IMR-90 (cell line): ENCODE data around the gene DHFR. TPM values are rescaled to one million over a fixed set of nuclear protein-coding genes. Genes with fewer than 3 reads are reported as not detected.

ENCODE experiments used
- ATAC-seq: fragments of 200-7000 bp; cut with Tn5 transposase; 2 replicates; pipeline ENCODE4 v1.9.1; 2020; ENCODE audit warnings: low read depth, mild to moderate bottlenecking, moderate library complexity
- BruUV-seq: library from RNA; stranded (reverse); fragments of 400-500 nt; replicated peaks from 2 replicates; lab custom pipeline; 2021; lab: Mats Ljungman, UMichigan
- CTCF ChIA-PET: fragments of 300-600 bp; formaldehyde crosslinking; extraction: SDS; loops from one replicate; lab custom pipeline; 2021; ENCODE audit warnings: antibody characterized with exemption; lab: Yijun Ruan, JAX
- POLR2A ChIA-PET: fragments of 300-600 bp; sonication (Branson Sonifier 250); formaldehyde crosslinking; loops from one replicate; lab custom pipeline; 2022; ENCODE audit warnings: antibody characterized with exemption; ENCODE audit not compliant: unreplicated experiment; lab: Charles Lee
- DNase-seq: peaks from one replicate; pipeline ENCODE4 v3.0.0; 2013
- H2AFZ ChIP-seq: replicated peaks from 2 replicates; pipeline ENCODE3; 2013; ENCODE audit warnings: low read length, mild to moderate bottlenecking; ENCODE audit not compliant: poor library complexity
- H2AK5ac ChIP-seq: 2 replicates; pipeline ENCODE4 v1.6.1; 2013; ENCODE audit warnings: low read depth, low read length, inconsistent platforms
- H2AK9ac ChIP-seq: replicated peaks from 2 replicates; pipeline ENCODE3; 2013; ENCODE audit warnings: mild to moderate bottlenecking, low read depth, low read length, moderate library complexity; ENCODE audit not compliant: poor library complexity
- H2BK120ac ChIP-seq: 2 replicates; pipeline ENCODE4 v1.6.1; 2013; ENCODE audit warnings: low read depth, low read length, inconsistent platforms
- H2BK15ac ChIP-seq: 3 replicates; pipeline ENCODE4 v1.6.1; 2013; ENCODE audit warnings: low read depth, low read length, inconsistent platforms
- H2BK20ac ChIP-seq: 2 replicates; pipeline ENCODE4 v1.6.1; 2013; ENCODE audit warnings: low read depth, mild to moderate bottlenecking, inconsistent platforms, low read length, moderate library complexity
- H2BK5ac ChIP-seq: 2 replicates; pipeline ENCODE4 v1.6.1; 2013; ENCODE audit warnings: mild to moderate bottlenecking, low read depth, low read length, inconsistent platforms; ENCODE audit not compliant: poor library complexity, severe bottlenecking
- H3K14ac ChIP-seq: replicated peaks from 2 replicates; pipeline ENCODE4 v1.6.1; 2013; ENCODE audit warnings: low read depth, low read length, inconsistent platforms
- H3K18ac ChIP-seq: 2 replicates; pipeline ENCODE4 v1.6.1; 2013; ENCODE audit warnings: low read depth, low read length, control low read depth
- H3K23ac ChIP-seq: 2 replicates; pipeline ENCODE4 v1.6.1; 2013; ENCODE audit warnings: low read depth, low read length, inconsistent platforms
- H3K27ac ChIP-seq: 2 replicates; pipeline ENCODE4 v1.5.1; 2013; ENCODE audit warnings: mild to moderate bottlenecking, control low read depth, low read length; ENCODE audit not compliant: insufficient read depth
- H3K27me3 ChIP-seq: 2 replicates; pipeline ENCODE4 v1.6.1; 2013; ENCODE audit warnings: low read length; ENCODE audit not compliant: control insufficient read depth, insufficient read depth
- H3K36me3 ChIP-seq: 2 replicates; pipeline ENCODE4 v1.6.1; 2013; ENCODE audit warnings: low read length, mixed read lengths; ENCODE audit not compliant: control insufficient read depth, insufficient read depth
- H3K4ac ChIP-seq: 2 replicates; pipeline ENCODE4 v1.6.1; 2013; ENCODE audit warnings: low read depth, low read length, inconsistent platforms
- H3K4me1 ChIP-seq: 2 replicates; pipeline ENCODE4 v1.6.1; 2013; ENCODE audit warnings: low read length, mixed read lengths; ENCODE audit not compliant: control insufficient read depth, insufficient read depth
- H3K4me2 ChIP-seq: 2 replicates; pipeline ENCODE4 v1.6.1; 2013; ENCODE audit warnings: low read depth, mild to moderate bottlenecking, control low read depth, low read length, moderate library complexity
- H3K4me3 ChIP-seq: 2 replicates; pipeline ENCODE4 v1.5.1; 2013; ENCODE audit warnings: low read depth, mild to moderate bottlenecking, control low read depth, low read length, moderate library complexity; ENCODE audit not compliant: insufficient read depth
- H3K56ac ChIP-seq: 2 replicates; pipeline ENCODE4 v1.6.1; 2013; ENCODE audit warnings: low read length, inconsistent platforms; ENCODE audit not compliant: insufficient read depth; ENCODE audit errors: extremely low read depth
- H3K79me1 ChIP-seq, 2 experiments: 2 replicates each; pipeline ENCODE4 v1.6.1; 2013; ENCODE audit warnings: low read length in 2 of 2, inconsistent platforms in 1 of 2, low read depth in 1 of 2
- H3K9ac ChIP-seq: 2 replicates; pipeline ENCODE4 v1.6.1; 2013; ENCODE audit warnings: low read depth, low read length, control low read depth
- H3K9me1 ChIP-seq: 2 replicates; pipeline ENCODE4 v1.6.1; 2013; ENCODE audit warnings: low read length, inconsistent platforms; ENCODE audit not compliant: insufficient read depth
- H3K9me3 ChIP-seq: 2 replicates; pipeline ENCODE4 v1.6.1; 2013; ENCODE audit warnings: low read length; ENCODE audit not compliant: control insufficient read depth, insufficient read depth
- H4K20me1 ChIP-seq: 2 replicates; pipeline ENCODE4 v1.6.1; 2013; ENCODE audit warnings: low read length, inconsistent platforms; ENCODE audit not compliant: insufficient read depth
- H4K5ac ChIP-seq: 2 replicates; pipeline ENCODE4 v1.6.1; 2013; ENCODE audit warnings: mild to moderate bottlenecking, low read depth, low read length, control low read depth
- H4K8ac ChIP-seq, 2 experiments: 2 replicates each; pipeline ENCODE4 v1.6.1; 2013; ENCODE audit warnings: low read depth in 2 of 2, low read length in 2 of 2, control low read depth in 1 of 2, inconsistent platforms in 1 of 2
- H4K91ac ChIP-seq: 2 replicates; pipeline ENCODE4 v1.6.1; 2013; ENCODE audit warnings: low read depth, low read length, inconsistent platforms; ENCODE audit not compliant: insufficient read depth
- BHLHE40 ChIP-seq: fragments of 150-350 bp; IDR thresholded peaks from 2 replicates; pipeline ENCODE4 v1.6.1; 2016; ENCODE audit warnings: mild to moderate bottlenecking, low read depth, low read length
- CEBPB ChIP-seq: IDR thresholded peaks from 2 replicates; pipeline ENCODE4 v1.6.1; 2012; ENCODE audit warnings: low read depth, low read length, improper control_type of control experiment
- CHD1 ChIP-seq: IDR thresholded peaks from 2 replicates; pipeline ENCODE4 v1.6.1; 2012; ENCODE audit warnings: low read depth, low read length, improper control_type of control experiment
- CTCF ChIP-seq: conservative IDR thresholded peaks from 2 replicates; pipeline ENCODE4 v1.5.1; 2012; ENCODE audit warnings: mild to moderate bottlenecking, low read depth, low read length, improper control_type of control experiment
- ELK1 ChIP-seq: fragments of 150-350 bp; IDR thresholded peaks from 2 replicates; pipeline ENCODE4 v1.6.1; 2016; ENCODE audit warnings: low read depth, mild to moderate bottlenecking, low read length, moderate library complexity, borderline replicate concordance
- FOS ChIP-seq: fragments of 150-350 bp; IDR thresholded peaks from 2 replicates; pipeline ENCODE4 v1.6.1; 2016; ENCODE audit warnings: low read depth, low read length
- MAFK ChIP-seq: IDR thresholded peaks from 2 replicates; pipeline ENCODE4 v1.6.1; 2012; ENCODE audit warnings: low read depth, low read length, improper control_type of control experiment
- MAZ ChIP-seq: IDR thresholded peaks from 2 replicates; pipeline ENCODE4 v1.6.1; 2012; ENCODE audit warnings: low read depth, mild to moderate bottlenecking, low read length, improper control_type of control experiment, moderate library complexity, borderline replicate concordance
- MXI1 ChIP-seq: IDR thresholded peaks from 2 replicates; pipeline ENCODE4 v1.6.1; 2012; ENCODE audit warnings: low read depth, mild to moderate bottlenecking, low read length, moderate library complexity, borderline replicate concordance
- NFE2L2 ChIP-seq: fragments of 150-350 bp; IDR thresholded peaks from 2 replicates; pipeline ENCODE4 v1.6.1; 2016; ENCODE audit warnings: low read depth, mild to moderate bottlenecking, low read length
- POLR2A ChIP-seq: IDR thresholded peaks from 2 replicates; pipeline ENCODE4 v1.6.1; 2012; ENCODE audit warnings: mild to moderate bottlenecking, low read depth, low read length
- RAD21 ChIP-seq: IDR thresholded peaks from 2 replicates; pipeline ENCODE4 v1.6.1; 2012; ENCODE audit warnings: low read length, improper control_type of control experiment
- RCOR1 ChIP-seq: IDR thresholded peaks from 2 replicates; pipeline ENCODE4 v1.6.1; 2012; ENCODE audit warnings: mild to moderate bottlenecking, low read length, improper control_type of control experiment; ENCODE audit not compliant: insufficient replicate concordance
- RFX5 ChIP-seq: IDR thresholded peaks from 2 replicates; pipeline ENCODE4 v1.8.0; 2012; ENCODE audit warnings: low read depth, mild to moderate bottlenecking, low read length, moderate library complexity
- SMC3 ChIP-seq: fragments of 150-350 bp; IDR thresholded peaks from 2 replicates; pipeline ENCODE4 v1.6.1; 2016; ENCODE audit warnings: low read depth, mild to moderate bottlenecking, antibody characterized with exemption, low read length, moderate library complexity
- WGBS, 2 experiments: methylation state at CpG; one replicate each; pipeline versions ENCODE4 v1.1.5 to v1.1.7; 2013; ENCODE audit warnings: missing lambda C conversion rate in 2 of 2; ENCODE audit not compliant: insufficient read length in 1 of 2; ENCODE audit errors: extremely low coverage in 2 of 2; 5-methylcytosine and 5-hydroxymethylcytosine counted together
- dilution Hi-C: fragments of 300-500 bp; cut with HindIII; formaldehyde crosslinking; loops from one replicate; pipeline ENCODE4 v1.14.3; 2018; ENCODE audit warnings: low sequenced_read_pairs; ENCODE audit not compliant: unreplicated experiment
- in situ Hi-C: fragments of 300-500 bp; cut with MboI; formaldehyde crosslinking; loops from 3 replicates; pipeline ENCODE4 v1.14.3; 2019; ENCODE audit warnings: low sequenced_read_pairs, inconsistent platforms, mixed read lengths
- intact Hi-C: fragments of 100-400 bp; cut with micrococcal nuclease; formaldehyde crosslinking; loops from 2 replicates; pipeline ENCODE4 v1.10.0; 2022
- polyA plus RNA-seq, 3 experiments: library from polyadenylated mRNA; depleted of rRNA; stranded (reverse); fragments of >200 nt; gene quantifications; 2 replicates each; pipeline ENCODE4 v1.2.3, GENCODE V29; 2012; ENCODE audit warnings: low replicate concordance in 1 of 3
- total RNA-seq: library from RNA; depleted of rRNA; stranded (reverse); fragments of >200 nt; gene quantifications from 2 replicates; pipeline ENCODE4 v1.2.3, GENCODE V29; 2012
- TF ChIP-seq, protein P1 (sequence below): fragments of 150-350 bp; IDR thresholded peaks from 2 replicates; pipeline ENCODE4 v1.6.1; 2017; ENCODE audit warnings: mild to moderate bottlenecking, antibody characterized with exemption, low read length, low read depth

DHFR gene
- total and polyA plus RNA-seq, 2 of the 4 experiments (the other 2 are of a cell fraction), result 20.6 to 29.4 TPM

- Histone ChIP-seq H3K14ac (no peak overlapping the region), H4K91ac (no peak overlapping the region), H3K9me3 (no peaks in the 10 kb centered on the region), H3K18ac (no peak overlapping the region), H2BK120ac (no peak overlapping the region), H3K4me1 (no peaks in the 10 kb centered on the region), H3K4ac (no peak overlapping the region), H3K4me3 (no peak overlapping the region), H4K8ac (no peak overlapping the region), H2BK15ac (no peak overlapping the region), H2AFZ (no peak overlapping the region), H2AK9ac (peak overlapping the region; percentile 28), H2BK5ac (no peak overlapping the region), H4K20me1 (no peaks in the 10 kb centered on the region), H3K27me3 (no peaks in the 10 kb centered on the region; the same call in 1 of the 2 replicates), H3K36me3 (no peaks in the 10 kb centered on the region), H2BK20ac (no peak overlapping the region), H3K23ac (no peak overlapping the region), H4K5ac (no peak overlapping the region), H3K9ac (no peak overlapping the region), H3K79me1 (no peaks in the 10 kb centered on the region), H3K4me2 (no peak overlapping the region), H3K9me1 (no peaks in the 10 kb centered on the region), H3K27ac (no peak overlapping the region), H2AK5ac (no peak overlapping the region), H3K56ac (no peak overlapping the region)
- no CpG with 5 or more reads among the region's 6 CpGs for WGBS, 2 experiments
- dilution Hi-C loops, result no loop called here
- BruUV-seq, result no TSS peak
- POLR2A ChIA-PET, result no interaction called here
- TF ChIP-seq NFE2L2 (no peak), BHLHE40 (no peak), RAD21 (no peak), RCOR1 (no peak), POLR2A (no peak), CHD1 (no peak), CEBPB (no peak), RFX5 (no peak), CTCF (no peak), SMC3 (no peak), ELK1 (no peak), MAZ (no peak), FOS (no peak), MAFK (no peak), MXI1 (no peak)
- TF ChIP-seq, protein P1, sequence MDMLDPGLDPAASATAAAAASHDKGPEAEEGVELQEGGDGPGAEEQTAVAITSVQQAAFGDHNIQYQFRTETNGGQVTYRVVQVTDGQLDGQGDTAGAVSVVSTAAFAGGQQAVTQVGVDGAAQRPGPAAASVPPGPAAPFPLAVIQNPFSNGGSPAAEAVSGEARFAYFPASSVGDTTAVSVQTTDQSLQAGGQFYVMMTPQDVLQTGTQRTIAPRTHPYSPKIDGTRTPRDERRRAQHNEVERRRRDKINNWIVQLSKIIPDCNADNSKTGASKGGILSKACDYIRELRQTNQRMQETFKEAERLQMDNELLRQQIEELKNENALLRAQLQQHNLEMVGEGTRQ, result no peak
- DNase-seq, result no peak
- intact Hi-C loops, result no loop called here
- CTCF ChIA-PET, result no interaction called here
- ATAC-seq, result no peak
- in situ Hi-C loops, result no loop called here
Measured at GRCh38 chr5:80584770-80585169, 70.0 kb downstream of the DHFR start.
